ENCODE data around the gene MACROD2.

GRCh38 chr20:15310361-15310760 is 1315.0 kb downstream of the MACROD2 start:
- TF ChIP-seq CTCF (tag by site-specific recombination; IDR thresholded peaks at IDR 0.05): no peak
- no peak for TF ChIP-seq ZNF792 (tag by site-specific recombination; IDR thresholded peaks at IDR 0.05)
- no peak for TF ChIP-seq ZNF175 (tag by site-specific recombination; IDR thresholded peaks at IDR 0.05)
- TF ChIP-seq SCRT2 (tag by site-specific recombination; IDR thresholded peaks at IDR 0.05): no peak
- no peak for TF ChIP-seq ZBTB8A (tag by site-specific recombination; IDR thresholded peaks at IDR 0.05)
- no peak for TF ChIP-seq ZNF416 (tag by site-specific recombination; IDR thresholded peaks at IDR 0.05)
- no peak for TF ChIP-seq SP3 (tag by site-specific recombination; IDR thresholded peaks at IDR 0.05)
- no peak for TF ChIP-seq ZXDB (tag by site-specific recombination; IDR thresholded peaks at IDR 0.05)
